CD4-positive, alpha-beta T cell treated with Interleukin-1 beta for 1 hour (primary cell): Measurements from ENCODE around the gene MSANTD7.
A peak's percentile ranks its signal among the peaks of the same experiment; 100 is the strongest.
"Not testable (repeated sequence)": the region's sequence is repeated elsewhere in the genome, so short reads cannot be mapped to it uniquely, and the experiment has no call there.

Experiments
- DNase-seq, 2 donors: peaks; one replicate each; pipeline ENCODE4 v3.0.0-alpha.2; 2020 to 2022

Gene MSANTD7

DNA sequence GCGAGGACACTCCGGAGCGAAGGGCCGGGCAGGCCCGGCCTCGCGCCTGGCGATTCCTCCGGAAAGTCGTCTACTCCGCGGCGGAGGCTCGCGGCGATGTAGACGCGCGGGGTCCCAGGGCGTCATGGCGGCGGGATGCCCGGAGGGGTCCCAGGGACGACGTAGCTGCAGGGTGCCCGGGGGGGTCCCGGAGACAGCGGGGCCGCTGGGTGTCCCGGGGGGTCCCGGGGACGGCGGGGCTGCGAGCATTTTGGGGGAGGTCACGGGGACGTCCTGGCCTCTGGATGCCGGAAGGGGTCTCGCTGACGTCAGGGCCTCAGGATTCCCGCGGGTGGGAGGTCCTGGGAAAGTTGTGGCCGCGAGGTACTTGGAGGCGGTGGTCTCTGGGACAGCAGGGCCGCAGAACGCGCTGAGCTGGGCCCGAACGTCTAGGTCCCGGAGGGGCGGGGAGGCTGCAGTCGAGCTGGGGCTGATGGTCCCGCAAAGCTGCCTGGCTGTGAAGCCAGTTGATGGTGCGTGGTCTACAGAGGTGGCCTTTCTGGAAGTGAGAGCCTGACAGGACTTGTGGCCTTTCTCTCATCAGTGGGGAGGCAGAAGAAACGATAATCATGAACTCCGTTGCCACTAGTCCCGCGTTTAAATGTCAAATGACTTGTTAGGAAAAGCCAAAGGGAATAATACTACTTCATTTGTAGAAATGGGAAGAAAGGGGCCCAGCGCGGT is 637 bp downstream of the MSANTD7 start:
- peak; percentile 18 to 21 for DNase-seq

DNA sequence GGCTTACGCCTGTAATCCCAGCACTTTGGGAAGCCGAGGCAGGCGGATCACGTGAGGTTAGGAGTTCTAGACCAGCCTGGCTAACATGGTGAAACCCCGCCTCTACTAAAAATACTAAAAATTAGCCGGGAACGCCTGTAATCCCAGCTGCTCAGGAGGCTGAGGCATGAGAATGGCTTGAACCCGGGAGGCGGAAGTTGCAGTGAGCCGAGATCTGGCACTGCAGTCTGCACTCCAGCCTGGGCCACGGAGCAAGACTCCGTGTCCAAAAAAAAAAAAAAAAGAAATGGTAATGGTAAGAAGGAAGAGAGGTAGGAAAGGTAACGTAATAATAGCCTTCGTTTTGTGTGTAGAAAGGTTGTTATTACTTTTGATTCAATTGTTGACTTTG is 1.2 kb downstream of the MSANTD7 start:
- no peak for DNase-seq

DNA sequence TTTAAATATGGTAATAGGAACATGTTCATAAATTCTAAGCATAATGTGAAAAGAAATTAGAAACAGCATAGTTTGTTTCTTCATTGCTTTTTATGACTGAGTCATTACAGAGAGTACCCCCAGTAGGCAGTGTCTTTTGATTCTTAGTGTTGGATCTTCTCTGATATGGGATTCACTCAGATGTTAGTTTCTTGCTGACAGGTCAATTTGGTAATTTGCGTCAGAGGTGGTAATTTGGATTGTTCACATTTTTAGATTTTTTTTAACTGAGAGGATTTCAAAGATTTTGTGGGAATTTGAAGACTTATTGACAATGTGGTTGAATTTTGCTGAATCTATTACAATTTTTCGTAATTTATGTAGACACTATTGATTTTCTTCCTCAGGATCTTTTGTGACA is 2.1 kb downstream of the MSANTD7 start:
- no peak for DNase-seq

DNA sequence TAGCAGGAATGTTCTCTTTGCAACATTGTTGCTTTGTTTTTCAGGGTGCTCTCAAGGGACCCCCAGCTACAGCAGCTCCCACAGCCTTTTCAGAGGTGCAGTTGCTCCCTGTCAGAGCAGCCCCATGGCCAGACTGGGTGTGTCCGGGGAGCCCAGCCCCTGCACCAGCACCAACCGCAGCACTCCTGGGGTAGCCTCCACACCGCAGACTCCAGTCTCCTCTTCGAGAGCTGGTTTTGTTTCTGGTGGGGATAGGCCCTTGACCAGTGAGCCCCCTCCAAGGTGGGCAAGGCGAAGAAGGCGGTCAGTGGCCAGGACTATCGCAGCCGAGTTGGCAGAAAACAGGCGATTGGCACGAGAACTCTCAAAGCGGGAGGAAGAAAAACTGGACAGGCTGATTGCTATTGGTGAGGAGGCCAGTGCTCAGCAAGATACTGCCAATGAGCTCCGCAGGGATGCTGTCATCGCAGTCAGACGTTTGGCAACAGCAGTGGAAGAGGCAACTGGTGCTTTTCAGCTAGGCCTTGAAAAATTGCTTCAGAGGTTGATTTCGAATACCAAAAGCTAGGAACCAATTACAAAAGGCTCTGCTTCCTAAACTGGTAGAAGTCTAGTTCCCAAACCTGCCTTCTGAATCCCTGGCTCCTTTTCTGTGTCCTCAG is 5.4 kb downstream of the MSANTD7 start:
- no peak for DNase-seq

DNA sequence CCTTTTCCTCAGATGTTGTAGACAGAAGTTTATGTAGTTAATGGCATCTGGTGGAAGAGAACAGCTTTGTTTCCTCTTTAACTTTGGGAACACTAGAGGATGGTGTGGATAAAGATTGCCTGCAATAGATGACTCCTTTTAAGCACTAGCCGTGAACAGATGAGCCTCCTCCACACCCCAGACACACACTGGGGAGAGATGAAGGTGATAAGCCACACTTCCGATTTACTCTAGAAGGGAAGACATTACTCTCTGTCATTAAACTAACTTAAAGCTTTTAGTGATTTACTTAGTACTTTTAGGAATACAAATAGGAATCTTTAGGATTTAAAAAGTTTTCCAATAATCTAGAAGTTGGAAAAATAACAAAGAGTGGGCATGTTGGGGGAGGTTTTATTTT is 6.8 kb downstream of the MSANTD7 start:
- DNase-seq: no peak

DNA sequence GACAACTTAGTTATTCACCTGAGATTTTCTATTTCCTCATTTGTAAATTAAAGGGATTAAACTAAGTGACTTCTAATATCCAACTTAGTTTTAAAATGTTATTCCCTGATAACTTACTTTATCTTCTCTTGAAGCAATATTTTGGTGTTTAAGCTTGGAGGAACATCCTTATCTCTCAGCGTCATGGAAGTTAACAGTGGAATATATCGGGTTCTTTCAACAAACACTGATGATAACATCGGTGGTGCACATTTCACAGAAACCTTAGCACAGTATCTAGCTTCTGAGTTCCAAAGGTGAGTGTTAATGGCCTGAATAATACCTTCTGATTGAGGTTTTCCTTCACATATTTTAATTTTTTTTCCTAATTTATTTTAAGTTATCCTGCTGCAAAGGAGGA is 14.1 kb downstream of the MSANTD7 start:
- no peak for DNase-seq

DNA sequence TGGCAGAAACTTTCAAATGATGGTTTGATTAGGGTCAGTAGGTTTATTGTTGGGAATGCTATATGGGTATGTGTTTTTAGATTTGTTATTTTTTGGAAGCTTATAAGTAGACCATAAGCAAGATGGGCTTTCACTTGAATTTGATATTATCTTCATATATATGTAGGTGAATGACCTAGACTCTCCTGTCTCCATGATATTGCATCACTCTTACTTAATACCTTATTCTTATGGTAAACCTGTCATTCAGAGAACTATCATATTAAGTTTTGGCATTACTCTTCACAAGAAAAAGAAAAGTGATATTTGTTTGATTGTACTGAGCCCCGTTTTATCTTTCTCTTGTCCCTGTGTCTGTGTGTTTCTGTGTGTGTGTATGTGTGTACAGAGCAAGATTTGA is 17.3 kb downstream of the MSANTD7 start:
- no peak for DNase-seq

DNA sequence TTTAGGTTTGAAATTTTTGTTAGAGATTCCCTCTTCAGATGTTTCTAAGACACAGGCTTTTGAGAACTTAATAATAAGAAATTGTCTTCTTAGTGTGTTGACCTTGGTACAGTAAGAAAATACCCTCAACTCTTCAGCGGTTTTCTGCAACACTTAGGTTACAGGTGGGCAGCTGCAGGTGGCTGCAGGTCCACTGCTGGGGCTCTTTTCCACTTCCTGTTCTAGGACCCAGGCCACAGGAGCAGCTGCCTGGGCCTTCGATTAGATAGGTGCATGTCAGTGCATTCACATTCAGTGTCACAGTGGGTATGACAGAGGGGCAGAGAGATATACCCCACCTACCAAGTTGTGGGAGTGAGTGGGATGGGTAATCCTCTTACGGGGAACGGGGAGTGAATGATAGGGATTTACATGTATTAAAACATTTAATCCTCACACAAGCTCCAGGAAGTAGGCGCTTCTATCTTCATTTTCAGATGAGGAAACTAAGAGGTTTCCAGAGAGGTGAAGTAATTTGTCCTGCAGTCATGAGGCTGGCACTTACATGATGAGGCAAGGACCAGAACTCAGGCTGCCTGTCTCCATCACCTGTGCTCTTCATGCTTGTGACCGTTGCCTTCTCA is 20.3 kb downstream of the MSANTD7 start:
- no peak for DNase-seq

DNA sequence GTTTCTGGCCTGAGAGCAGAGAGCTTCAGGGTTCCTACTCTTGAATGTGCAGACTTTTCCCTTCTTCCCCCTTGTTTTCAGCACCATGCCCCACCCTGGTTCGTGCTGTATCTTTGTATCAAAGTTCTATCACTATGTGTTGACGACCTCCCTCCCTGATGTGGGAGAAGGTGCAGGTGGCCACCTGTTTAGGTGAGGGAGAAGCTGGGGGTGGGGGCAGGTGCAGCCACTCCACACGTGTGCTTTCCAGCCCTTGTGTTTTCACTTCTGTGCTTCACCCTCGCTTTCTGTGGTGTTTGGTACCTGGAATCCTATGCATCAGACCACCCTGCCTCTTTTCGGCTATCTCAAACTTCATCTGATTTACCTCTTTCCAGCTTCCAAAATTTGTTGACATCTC is 20.9 kb downstream of the MSANTD7 start:
- no peak for DNase-seq

DNA sequence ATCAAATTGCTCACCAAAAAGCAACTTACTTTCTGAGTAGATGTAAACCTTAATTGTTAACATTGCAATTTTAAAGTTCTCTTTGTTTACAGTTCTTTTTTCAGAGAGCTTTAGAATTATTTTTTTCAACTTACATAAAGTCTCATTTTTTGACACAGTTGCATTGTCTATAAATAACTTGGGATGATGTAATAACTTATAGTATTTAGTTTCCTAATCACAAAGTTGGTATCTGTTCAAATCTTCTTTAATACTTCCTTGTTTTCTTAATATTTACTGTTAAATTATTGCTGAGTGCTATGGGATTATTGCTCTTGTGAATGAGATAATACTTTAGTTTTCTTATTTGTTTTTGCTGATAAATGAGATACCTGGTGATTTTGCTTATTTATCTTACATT is 21.7 kb downstream of the MSANTD7 start:
- no peak for DNase-seq

DNA sequence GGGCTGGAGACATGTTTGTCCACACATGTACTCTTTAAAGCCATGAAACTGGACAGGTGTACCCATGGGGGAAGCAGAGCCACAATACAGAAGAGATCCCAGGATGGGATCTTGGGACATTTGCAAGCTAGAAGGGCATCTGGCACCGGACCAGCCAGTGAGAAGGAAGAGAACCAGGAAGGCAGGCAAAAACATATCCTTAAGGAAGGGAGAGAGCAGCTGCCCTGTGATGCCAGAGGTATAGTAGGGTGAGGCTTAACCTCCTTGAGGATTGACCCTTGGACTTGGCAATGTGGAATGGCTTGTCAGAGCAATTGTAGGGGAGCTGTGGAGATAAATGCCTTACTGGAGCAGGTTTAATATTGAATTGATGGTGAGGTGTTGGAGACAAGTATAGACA is 22.7 kb downstream of the MSANTD7 start:
- DNase-seq: no peak

DNA sequence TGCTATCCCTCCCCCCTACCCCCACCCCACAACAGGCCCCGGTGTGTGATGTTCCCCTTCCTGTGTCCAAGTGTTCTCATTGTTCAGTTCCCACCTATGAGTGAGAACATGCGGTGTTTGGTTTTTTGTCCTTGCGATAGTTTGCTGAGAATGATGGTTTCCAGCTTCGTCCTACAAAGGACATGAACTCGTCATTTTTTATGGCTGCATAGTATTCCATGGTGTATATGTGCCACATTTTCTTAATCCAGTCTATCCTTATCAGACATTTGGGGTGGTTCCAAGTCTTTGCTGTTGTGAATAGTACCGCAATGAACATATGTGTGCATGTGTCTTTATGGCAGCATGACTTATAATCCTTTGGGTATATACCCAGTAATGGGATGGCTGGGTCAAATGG is 26.4 kb downstream of the MSANTD7 start:
- DNase-seq: not testable (repeated sequence)

DNA sequence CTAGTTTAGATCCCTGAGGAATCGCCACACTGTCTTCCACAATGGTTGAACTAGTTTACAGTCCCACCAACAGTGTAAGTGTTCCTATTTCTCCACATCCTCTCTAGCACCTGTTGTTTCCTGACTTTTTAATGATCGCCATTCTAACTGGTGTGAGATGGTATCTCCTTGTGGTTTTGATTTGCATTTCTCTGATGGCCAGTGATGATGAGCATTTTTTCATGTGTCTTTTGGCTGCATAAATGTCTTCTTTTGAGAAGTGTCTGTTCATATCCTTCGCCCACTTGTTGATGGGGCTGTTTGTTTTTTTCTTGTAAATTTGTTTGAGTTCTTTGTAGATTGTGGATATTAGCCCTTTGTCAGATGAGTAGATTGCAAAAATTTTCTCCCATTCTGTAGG is 26.8 kb downstream of the MSANTD7 start:
- DNase-seq: not testable (repeated sequence)

DNA sequence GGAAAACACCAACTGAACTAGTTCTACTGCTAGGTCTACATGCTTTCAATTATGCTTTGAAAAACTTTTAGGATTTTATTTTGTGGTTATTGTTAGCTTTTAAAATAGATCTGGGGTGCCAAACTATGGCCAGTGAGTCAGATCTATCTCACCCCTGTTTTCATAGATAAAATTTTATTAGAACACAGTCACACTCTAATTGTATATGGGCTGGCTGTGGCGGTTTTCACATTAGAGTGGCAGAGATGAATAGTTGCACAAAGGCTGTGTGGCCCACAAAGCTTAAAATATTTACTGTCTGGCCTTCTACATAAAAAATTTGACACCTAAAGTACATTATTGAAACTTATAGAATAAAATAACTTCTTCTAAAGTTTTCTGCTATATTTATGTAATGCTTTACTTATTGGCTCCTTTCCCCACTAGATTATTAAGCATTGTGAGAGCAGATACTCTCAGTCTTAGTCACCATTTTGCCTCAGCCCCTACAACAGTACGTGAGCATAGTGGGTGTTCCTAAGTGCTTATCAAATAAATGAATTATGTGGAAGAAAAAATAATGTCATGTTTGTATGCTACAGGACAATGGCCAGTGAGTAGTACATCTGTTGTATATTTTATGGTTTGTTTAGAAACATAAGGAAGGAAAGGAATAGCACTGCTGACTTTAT is 35.1 kb downstream of the MSANTD7 start:
- DNase-seq: no peak

DNA sequence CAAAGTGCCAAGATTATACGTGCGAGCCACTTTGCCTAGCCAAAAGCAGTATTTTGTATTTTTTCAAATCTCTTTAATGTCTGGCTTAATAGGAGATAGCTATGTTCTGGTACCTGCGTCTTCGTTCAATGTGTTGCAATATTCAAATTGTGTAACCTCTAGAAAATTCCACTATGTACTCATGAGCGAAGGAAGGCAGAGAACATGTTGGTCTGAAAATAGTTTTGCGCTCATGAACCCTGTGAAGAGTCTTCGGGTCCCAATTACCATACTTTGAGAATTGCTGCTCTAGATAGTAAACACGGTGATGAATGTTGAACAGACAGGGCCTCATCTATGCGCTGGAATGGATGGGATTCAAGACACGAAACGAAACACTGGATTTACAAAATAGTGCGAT is 37.8 kb downstream of the MSANTD7 start:
- no peak for DNase-seq

DNA sequence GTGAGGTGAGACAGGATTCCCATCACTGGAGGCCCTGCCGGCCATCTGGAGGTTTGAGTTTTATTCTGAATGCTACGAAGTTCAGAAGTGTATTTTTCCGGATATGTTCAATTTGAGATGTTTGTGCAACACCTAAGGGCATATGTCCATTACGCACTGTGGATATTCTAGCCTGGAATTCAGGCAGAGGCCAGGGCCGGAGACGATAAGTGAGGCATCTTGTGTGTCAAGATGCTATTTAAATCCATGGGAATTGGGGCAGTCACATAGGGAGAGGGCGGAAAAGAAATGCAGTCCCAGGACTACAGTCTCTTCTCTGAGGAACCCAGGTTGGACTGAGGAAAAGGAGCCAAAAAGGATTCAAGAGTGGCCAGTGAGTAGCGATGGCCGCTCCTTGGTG is 38.7 kb downstream of the MSANTD7 start:
- no peak for DNase-seq

DNA sequence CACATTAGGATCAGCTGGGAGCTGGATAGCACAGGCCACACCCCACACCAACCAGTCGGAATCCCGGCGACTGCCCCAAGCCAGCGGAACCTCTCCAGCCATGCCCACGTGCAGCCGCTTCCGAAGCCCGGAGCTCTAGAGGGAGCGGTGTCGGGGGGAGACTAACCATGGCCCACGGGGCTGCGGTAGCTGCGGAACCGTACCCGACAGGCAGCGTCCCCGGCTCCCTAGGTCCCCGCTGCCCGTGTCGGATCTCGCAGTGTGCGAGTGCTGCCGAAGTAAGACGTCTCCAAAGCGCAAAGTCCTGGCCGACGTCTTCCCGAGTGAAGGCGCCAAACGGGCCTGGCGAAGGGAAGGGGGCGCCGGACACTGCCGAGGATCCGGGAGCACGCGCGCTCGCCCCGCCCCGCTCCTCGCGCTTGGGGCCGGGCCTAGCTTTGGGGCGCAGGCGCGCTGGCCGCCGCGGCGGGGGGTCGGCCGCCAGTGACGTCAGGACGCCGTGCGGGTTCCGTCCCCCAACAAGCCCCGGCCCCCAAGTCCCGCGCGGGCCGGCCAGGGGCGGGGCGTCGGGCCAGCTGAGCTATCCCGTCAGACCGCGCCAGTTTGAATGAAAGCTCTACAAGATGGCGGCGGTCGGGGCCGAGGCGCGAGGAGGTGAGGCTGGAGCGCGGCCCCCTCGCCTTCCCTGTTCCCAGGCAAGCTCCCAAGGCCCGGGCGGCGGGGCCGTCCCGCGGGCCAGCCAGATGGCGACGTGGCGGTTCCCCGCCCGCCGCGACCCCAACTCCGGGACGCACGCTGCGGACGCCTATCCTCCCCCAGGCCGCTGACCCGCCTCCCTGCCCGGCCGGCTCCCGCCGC is 40.4 kb downstream of the MSANTD7 start, which contains the start of gene SUV39H2:
TSS of gene SUV39H2 (plus strand) at position 601 of the 858 bp plus-strand sequence. CDS start at position 624, 23 bp downstream.
- peak; percentile 94 to 95 for DNase-seq

DNA sequence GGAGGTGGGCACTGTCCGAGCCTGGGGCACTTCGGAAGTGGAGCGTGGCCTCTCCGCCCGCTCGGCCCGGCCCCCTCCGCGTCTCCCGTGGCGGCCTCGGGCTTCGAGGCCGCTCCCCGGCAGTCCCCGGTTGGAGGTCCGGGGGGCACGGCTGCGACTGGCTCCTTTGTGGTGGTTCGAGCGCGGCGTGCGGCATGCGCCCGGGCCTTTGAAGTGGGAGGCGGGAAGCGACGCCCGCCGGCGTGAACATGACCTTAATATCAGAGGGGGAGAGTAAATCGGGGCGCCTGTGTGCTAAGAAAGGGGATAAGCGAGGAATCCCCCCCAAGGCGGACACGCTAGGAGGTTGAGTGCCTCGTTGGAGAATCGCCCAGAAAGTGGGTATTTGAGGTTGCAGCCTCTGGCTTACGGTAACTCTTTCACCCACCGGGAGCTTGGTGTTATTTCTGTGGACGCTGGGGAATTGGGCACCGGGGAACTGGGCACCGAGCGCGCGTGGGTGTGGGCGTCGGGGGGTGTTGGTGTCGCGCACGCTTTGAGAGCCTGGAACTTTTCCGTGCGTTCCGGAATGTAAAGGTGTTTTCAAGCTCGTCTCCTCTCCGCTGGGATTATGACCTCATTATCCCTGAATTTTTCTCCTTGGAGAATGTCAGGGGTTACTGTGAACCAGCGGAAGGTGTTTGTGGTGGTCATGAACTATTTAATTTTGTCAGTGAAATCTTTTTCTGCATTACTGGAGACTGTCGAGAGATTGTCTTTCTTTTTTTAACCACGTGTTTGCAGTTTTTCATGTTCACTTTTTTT is 41.2 kb downstream of the MSANTD7 start:
- peak; percentile 7 to 40 for DNase-seq

DNA sequence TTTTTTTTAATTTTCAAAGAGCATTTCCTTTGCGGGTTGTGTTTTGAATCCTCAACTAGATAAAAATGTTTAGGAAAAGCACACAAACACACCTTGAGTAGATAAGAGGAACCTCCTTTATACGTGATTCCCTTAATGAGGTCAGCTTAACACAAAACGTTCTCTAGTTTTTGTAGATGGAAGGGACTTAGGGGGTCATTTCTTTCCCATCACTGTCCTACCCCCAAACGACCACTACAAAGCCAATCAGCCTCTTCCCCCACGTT is 41.8 kb downstream of the MSANTD7 start:
- DNase-seq: no peak

DNA sequence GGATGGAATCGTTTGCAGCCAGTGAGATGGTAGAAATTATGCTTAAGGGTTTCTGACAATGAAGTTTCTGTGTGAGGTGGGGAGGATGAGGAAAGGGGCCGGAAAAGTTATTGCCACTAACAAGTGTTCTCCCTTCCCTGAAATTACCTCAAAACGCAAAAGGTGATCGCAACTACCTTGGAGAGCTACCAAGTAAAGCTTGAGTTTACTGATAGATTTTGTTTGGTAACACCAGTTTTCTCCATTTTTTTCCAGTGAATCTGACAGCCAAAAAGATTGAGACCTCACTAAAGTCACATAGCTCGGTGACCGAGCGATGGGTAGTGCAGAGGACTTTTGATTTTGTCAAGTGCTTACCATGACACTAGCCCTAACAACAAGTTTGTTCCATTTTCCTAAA is 42.1 kb downstream of the MSANTD7 start:
- DNase-seq: no peak

DNA sequence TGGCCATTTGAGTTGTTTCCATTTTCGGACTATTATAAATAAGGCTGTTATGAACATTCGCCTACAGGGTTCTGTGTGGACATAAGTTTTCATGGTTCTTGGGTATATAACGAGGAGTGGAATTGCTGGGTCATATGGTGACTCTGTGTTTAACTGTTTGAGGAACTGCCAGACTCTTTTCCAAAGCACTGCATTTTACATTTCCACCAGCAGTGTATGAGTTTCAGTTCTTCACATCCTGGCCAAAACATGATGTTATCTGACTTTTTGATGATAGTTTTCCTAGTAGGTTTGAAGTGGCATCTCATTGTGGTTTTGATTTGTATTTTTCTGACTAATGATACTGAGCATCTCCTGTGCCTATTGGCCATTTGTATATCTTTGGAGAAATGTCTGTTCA is 46.0 kb downstream of the MSANTD7 start:
- DNase-seq: no peak
